HG03175 (cell line): ENCODE measurements around the gene BCL3.
"Not testable (repeated sequence)": the region's sequence is repeated elsewhere in the genome, so short reads cannot be mapped to it uniquely, and the experiment has no call there.

Experiments used
- ATAC-seq: cut with Tn5 transposase; IDR thresholded peaks from one replicate; pipeline ENCODE4 v1.9.1; 2021; ENCODE audit warnings: mild to moderate bottlenecking, moderate library complexity; ENCODE audit not compliant: unreplicated experiment

BCL3 gene

DNA sequence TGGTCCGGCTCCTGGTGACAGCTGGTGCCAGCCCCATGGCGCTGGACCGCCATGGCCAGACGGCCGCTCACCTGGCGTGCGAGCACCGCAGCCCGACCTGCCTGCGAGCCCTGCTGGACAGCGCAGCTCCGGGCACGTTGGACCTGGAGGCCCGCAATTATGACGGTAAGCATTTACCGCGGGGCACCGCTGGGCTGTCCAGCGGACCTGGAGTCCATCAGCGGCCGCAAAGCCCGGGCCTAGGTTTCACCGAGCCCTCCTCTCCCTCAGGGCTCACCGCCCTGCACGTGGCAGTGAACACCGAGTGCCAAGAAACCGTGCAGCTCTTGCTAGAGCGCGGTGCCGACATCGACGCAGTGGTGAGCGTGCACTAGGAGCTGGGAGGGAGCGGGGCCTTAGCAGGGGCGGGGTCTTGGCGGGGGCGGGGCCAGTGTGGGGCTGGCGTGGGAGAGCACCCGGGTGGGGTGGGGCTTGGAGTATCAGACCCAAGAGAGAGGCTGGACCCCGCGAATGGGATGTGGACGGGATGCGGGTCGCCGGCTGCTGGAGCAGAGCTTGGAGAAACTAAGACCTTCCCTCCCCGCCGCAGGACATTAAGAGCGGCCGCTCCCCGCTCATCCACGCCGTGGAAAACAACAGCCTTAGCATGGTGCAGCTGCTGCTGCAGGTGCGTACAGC is 8.7 kb downstream of the BCL3 start:
- no peak for ATAC-seq

DNA sequence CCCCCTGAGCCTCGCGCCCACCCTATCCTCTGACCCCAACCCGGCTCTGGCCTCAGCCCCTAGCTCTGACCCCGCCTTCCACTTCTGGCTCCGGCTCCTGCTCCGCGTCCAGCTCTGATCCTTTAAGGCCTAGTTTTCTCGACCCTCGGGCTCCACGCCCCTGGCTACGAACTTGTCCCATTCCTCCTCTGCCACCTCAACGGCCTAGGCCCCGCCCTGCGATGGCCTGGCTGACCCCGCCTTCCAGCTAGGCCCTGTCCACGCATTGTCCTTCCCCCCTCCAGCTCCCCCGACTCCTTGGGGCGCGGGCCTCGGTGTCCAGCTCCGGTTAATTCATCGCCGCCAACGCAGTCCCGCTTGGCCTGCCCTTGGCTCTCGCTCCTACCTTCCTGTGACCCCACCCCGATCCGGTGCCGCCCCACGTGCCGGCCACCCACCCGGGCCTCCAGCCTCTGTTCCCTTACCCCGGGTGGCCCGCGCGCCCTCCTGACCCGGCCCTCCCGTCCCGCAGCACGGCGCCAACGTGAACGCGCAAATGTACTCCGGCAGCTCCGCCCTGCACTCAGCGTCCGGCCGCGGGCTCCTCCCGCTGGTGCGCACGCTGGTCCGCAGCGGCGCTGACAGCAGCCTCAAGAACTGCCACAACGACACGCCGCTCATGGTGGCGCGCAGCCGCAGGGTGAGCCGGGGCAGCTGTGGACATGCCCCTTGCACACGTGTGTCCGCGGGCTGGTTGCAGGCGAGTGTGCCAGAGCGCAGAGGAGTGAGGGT is 9.4 kb downstream of the BCL3 start:
- no peak for ATAC-seq

DNA sequence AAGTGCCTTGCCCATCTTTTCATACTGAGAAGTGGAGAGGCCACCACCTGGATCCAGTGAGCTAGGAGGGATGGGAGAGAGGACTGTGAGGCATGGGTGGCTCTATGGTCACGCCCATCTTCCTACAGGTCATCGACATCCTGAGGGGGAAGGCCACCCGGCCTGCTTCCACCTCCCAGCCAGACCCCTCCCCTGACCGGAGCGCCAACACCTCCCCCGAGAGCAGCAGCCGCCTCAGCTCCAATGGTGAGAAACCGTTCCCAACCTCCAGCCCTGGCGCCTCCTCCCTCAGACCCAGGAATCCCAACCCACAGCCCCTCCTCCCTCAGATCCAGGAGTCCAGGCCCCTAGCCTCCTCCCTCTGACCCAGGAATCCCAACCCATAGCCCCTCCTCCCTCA is 10.1 kb downstream of the BCL3 start:
- no peak for ATAC-seq

DNA sequence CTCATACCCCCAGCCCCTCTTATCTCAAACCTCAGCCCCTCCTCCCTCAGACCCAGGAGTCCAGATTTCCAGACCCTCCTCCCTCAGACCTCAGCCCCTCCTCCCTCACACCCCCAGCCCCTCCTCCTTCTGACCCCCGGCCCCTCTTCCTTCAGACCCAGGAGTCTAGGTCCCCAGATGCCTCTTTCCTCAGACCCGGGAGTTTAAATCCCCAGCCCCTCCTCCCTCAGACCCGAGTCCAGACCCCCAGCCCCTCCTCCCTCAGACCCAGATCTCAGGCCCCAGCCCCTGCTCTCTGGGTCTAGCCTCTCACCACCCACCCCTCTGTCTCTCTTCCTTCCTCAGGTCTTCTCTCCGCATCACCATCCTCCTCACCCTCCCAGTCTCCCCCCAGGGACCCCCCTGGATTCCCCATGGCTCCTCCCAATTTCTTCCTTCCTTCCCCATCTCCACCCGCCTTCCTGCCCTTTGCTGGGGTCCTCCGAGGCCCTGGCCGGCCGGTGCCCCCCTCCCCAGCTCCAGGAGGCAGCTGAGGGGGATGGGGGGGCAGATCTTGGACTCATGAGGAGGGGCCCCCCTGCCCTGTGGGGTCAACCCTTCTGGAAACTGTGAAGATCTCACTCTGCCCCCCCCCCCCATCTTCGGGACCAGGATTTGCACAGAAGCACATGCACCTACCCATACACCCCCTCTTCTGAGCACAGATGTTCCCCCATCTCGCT is 10.7 kb downstream of the BCL3 start:
- ATAC-seq, result no peak

DNA sequence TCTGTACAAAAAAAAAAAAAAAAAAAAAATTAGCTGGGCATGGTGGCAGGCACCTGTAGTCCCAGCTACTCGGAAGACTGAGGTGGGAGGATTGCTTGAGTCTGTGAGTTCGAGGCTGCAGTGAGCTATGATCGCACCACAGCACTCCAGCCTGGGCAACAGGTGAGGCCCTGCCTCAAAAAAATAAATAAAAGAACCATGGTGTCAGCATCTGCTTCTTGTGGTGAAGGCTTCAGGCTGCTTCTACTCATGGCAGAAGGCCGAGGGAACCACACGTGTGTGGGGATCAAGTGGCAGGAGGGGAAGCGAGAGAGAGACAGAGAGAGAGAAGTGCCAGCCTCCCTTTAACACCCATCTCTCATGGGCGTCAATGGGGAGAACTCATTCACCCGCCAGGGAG is 13.5 kb downstream of the BCL3 start:
- no peak for ATAC-seq

DNA sequence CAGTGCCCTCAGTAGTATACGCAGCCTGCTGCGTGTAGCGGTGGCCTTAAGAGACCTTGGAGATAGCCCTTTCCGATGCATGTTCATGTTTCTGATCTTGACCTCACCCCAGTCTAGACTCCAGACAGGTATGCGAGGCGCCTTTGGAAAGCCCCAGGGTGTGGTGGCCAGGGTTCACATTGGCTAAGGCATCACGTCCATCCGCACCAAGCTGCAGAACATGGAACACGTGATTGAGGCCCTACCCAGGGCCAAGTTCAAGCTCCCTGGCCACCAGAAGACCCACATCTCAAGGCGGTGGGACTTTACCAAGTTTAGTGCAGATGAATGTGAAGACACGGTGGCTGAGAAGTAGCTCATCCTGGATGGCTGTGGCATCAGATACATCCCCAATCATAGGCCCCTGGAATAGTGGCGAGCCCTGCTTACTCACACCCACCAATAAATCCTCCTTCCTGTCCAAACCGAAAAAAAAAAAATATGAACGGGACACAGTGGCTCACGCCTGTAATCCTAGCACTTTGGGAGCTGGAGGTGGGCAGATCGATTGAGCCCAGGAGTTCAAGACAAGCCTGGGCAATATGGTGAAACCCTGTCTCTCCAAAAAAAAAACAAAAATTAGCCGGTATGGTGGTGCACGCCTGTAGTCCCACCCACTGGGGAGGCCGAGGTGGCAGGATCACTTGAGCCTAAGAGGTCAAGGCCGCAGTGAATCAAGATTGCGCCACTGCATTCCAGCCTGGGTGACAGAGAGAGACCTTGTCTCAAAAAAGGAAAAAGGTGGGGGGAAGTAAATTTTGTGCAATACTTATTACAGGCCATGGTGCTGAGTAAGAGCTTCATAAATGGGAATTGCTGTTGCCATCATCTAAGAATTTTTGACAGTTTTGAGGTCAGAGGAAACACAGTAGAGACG is 16.8 kb downstream of the BCL3 start:
- no peak for ATAC-seq

DNA sequence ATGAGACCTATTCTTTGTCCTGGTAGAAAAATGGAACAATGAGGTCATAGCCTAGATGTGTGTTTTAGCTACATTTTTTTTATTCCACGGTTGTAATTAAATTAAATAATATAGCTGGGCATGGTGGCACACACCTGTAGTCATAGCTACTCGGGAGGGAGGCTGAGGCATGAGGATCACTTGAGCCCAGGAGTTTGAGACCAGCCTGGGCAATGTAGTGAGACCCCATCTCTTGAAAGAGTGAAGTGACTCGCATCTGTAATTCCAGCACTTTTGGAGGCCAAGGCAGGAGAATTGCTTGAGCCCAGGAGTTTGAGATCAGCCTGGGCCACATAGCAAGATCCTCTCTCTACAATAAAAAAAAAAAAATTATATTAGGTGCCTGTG is 17.4 kb downstream of the BCL3 start:
- ATAC-seq, result no peak

DNA sequence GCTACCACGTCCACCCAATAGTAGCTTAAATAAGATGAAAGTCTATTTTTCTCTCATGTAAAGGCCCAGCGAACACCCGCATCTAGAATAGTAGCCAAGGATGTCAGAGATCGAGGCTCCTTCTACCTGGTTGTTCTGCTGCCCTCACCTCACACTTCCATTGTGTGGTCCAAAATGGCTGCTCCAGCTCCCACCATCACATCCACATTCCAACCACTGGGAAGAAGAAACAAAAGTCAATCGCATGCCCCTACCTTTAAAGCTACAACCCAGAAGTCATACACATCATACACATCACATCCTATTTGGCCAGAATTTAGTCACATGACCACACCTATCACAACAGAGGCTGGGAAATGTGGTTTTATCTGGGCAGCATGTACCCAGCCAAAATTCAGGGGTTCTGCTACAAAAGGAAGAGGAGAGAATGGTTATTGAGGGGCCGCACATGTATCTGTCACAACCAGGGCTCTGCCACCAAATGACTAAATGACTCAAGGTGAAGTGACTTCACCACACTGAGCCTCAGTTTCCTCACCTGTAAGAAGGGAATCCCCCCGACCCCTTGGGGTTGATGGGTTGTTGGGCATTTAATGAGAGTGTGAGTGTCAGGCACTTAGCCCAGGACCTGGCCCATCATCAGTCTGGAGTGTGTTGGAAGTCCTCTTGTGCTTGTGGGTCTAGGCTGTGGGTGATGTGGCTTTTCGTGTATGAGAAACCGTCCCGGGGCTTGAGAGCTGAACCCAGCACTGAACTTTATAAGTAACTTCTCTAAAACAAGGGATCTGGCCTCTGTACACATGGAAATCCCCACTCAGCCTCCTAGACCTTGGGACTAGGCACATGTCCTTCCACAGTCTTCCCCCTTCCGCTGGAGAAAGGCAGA is 19.0 kb downstream of the BCL3 start:
- no peak for ATAC-seq

DNA sequence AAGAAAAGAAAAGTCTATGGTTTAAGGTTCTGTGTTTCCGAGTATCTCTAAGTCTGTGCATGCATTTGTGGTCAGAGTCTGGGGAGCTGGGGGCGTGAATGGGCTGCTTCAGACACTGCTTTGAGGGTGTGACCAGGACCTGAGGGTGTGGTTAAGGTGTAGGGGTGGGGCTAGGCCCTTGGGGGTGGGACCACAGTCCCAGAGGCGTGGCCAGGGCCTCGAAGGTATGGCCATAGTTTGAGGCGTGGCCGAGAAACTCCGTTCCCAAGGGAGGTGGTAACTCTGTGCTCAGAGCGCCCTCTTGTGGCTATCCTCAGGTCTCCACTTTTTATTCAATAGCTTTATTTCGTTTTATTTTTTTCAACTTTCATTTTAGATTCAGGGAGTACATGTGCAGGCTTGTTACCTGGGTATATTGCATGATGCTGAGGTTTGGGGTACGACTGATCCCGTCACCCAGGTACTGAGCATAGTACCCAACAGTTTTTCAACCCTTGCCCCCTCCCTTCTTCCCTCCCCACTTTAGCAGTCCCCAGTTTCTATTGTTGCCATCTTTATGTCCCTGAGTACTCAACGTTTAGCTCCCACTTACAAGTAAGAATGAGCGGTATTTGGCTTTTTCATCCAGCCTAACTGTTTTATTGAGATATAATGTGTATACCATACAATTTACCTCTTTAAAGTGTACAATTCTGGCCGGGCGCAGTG is 22.2 kb downstream of the BCL3 start:
- ATAC-seq, result peak; percentile 93

DNA sequence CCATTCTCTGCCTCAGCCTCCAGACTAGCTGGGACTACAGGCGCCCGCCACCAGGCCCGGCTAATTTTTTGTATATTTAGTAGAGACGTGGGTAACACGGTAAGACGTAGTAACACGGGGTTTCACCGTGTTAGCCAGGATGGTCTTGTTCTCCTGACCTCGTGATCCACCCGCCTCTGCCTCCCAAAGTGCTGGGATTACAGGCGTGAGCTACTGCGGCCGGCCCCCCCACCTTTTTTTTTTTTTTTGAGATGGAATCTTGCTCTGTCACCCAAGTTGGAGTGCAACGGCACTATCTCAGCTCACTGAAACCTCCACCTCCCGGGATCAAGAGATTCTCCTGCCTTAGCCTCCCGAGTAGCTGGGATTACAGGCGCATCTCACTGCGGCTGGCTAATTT is 23.6 kb downstream of the BCL3 start:
- ATAC-seq, result not testable (repeated sequence)

DNA sequence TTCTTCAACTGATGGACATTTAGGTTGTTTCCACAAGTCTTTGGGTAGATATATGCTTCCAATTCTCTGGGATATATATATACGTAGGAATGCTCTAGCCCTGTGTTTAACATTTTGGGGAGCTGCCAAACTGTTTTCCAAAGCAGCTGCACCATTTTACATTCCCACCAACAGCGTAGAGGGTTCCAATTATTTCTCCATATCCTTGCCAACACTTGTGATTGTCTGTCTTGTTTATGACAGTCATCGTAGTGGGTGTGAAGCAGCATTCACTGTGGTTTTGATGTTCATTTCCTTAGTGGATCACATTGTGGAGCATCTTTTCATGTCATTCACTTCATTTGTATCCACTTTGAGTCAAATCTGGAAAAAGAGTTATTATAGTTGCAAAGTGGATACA is 24.5 kb downstream of the BCL3 start:
- no peak for ATAC-seq

DNA sequence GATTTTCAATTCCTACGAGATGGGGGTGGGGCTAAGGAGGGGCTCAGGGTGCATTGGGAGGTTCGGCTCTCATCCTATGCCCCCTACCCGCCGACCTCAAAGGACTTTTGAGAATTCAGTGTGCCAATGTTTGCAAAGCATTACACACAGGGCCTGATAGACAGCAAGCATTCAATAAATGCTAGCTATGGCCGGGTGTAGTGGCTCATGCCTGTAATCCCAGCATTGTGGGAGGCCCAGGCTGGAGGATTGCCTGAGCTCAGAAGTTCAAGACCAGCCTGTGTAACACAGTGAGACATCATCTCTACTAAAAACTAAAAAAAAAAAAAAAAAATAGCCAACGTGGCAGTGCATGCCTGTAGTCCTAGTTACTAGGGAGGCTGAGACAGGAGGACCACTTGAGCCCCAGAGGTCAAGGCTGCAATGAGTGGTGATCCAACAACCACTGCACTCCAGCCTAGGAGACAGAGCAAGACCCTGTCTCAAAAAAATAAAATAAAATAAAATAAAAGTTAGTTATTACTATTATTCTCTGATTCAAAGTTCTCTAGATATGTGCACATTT is 27.2 kb downstream of the BCL3 start:
- no peak for ATAC-seq

DNA sequence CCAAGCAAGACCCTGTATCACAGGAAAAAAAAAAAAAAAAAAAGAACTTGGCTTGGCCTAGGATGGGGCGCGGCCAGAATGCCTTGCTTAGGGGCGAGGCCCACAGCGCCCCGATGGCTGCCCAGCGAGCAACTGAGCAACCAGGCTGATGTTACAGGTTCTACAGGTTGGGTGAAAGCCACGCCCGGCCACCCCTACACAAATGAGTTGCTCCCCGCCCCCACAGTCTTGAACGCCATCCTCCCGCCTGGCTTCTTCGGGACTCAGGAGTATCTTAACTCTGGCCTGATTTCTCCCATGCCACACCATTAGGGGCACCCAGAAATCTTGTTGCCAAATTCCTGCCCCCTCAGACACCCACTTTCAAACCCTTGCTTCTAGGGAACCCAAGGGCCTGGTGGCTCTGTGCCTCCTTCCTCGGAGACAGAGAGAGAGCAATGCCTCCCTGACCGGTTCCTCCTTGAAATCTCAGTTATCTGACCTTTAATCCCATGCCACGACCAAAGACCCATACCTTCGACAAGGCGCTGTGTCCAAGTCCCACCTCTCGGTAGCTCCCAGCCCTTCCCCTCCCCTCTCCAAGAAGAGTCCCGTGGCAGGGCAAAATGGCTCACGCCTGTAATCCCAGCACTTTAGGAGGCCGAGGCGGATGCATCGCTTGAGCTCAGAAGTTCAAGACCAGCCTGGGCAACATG is 28.0 kb downstream of the BCL3 start:
- ATAC-seq, result no peak

DNA sequence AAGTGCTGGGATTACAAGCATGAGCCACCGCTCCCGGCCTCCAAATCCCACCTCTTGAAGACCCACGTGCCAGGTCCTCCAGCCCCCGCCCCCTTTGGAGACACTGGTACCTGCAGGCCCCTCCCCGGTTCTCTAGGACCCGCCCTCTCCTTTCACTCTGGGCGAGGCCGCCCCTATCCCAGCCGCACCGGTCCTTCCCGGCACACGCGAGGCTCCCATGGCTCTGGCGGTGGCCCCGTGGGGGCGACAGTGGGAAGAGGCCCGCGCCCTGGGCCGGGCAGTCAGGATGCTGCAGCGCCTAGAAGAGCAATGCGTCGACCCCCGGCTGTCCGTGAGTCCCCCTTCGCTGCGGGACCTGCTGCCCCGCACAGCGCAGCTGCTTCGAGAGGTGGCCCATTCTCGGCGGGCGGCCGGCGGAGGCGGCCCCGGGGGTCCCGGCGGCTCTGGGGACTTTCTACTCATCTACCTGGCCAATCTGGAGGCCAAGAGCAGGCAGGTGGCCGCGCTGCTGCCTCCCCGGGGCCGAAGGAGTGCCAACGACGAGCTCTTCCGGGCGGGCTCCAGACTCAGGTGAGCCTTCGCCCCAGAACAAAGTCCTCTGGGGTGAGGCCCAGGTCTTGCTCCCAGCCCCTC is 29.3 kb downstream of the BCL3 start, which contains the start of gene CBLC:
Gene CBLC (plus strand): TSS at position 176 of the 633 bp plus-strand sequence. CDS start 42 bp downstream, at position 218.
- ATAC-seq, result no peak

DNA sequence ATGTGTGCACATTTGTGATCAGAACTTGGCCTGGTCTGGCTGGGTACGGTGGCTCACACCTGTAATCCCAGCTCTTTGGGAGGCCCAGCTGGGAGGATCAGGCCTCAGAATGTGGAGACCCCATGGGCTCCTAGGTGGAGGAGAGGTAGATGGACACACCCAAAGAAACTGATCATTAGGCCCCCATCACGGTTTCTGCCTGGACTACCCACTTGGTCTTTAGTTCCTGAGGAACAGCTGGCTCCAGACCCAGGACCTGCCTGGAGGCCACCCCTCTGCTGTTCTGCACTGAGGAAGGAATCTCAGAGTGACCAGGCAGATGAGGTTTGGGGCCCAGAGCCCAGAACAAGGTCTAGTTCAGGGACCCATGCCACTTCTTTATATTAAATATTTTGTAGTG is 30.6 kb downstream of the BCL3 start:
- ATAC-seq, result no peak

DNA sequence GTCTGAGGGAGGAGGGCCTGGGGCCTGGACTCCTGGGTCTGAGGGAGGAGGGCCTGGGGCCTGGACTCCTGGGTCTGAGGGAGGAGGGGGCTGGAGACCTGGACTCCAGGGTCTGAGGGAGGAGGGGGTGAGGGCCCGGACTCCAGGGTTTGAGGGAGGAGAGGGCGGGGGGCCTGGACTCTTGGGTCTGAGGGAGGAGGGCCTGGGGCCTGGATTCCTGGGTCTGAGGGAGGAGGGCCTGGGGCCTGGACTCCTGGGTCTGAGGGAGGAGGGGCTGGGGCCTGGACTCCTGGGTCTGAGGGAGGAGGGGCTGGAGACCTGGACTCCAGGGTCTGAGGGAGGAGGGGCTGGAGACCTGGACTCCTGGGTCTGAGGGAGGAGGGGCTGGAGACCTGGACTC is 33.2 kb downstream of the BCL3 start:
- not testable (repeated sequence) for ATAC-seq

DNA sequence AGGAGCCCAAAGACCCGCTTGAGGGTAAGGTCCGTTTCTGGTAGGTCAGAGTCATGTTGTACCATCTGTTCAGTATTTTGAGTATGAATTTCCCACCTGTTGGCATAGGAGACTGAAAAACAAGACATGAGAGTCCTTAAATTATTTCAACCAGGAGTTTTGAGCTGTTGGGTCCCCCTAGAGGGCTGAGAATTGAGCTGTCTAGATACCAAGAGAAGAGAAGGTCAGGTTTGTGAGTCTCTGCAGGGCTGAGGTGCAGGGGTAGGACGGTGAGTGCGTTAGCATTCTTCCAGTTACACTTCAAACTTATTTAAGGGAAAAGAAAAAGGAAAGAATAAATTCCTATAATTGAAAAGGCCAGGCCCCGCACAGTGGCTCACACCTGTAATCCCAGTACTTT is 34.2 kb downstream of the BCL3 start:
- no peak for ATAC-seq

DNA sequence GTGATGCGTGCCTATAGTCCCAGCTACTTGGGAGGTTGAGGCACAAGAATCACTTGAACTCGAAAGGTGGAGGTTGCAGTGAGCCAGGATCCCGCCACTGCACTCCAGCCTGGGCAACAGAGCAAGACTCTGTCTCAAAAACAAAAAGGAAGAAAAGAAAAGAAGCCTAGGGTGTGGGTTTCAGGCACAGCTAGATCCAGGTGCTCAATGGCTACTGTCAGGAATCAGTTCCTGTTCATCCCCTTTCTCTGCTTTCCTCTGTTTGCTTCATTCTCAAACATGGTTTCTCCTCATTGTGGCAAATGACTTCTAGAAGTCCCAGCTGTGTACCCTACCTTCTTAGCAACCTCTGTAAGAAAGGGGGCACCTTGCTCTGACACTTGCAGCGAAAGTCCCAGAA is 35.0 kb downstream of the BCL3 start:
- no peak for ATAC-seq
